ENCODE data around the gene COL17A1. TPM values are rescaled to one million over a fixed set of nuclear protein-coding genes. Genes with fewer than 3 reads are reported as not detected.

Gene COL17A1
- total RNA-seq, 2 donors from 2014 or later, result 3.6 TPM; not detected in 1

DNA sequence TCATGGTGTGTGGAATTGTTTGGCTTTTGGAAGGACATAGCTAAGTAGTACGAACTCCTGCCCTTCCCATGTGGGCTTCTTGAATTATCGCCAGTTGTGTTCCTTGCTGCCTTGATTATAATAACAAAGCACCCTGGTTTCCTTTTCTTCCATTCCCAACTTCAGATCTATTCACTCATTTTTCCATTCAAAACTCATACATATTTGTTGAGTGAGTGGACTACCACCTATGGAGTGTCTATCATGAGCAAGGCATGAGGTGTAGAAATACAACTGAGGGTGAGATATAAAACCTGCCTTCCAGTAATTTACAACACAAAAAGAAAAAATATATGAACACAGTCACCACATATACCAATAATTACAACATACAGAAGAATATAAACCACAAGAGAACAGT is 4.9 kb upstream of the COL17A1 start:
- 68 to 73% methylated on average over 2 of the region's 2 CpGs for WGBS, 2 donors
- H3K4me1 ChIP-seq, result no peaks in the 10 kb centered on the region
- no peak overlapping the region for H3K4me3 ChIP-seq
- DNase-seq, result no peak
- no peak overlapping the region for H3K27ac ChIP-seq
- no peaks in the 10 kb centered on the region for H3K27me3 ChIP-seq
- intact Hi-C loops (cut with DNase I), result no loop called here
- H3K9me3 ChIP-seq, result no peaks in the 10 kb centered on the region
- TF ChIP-seq, protein P1, sequence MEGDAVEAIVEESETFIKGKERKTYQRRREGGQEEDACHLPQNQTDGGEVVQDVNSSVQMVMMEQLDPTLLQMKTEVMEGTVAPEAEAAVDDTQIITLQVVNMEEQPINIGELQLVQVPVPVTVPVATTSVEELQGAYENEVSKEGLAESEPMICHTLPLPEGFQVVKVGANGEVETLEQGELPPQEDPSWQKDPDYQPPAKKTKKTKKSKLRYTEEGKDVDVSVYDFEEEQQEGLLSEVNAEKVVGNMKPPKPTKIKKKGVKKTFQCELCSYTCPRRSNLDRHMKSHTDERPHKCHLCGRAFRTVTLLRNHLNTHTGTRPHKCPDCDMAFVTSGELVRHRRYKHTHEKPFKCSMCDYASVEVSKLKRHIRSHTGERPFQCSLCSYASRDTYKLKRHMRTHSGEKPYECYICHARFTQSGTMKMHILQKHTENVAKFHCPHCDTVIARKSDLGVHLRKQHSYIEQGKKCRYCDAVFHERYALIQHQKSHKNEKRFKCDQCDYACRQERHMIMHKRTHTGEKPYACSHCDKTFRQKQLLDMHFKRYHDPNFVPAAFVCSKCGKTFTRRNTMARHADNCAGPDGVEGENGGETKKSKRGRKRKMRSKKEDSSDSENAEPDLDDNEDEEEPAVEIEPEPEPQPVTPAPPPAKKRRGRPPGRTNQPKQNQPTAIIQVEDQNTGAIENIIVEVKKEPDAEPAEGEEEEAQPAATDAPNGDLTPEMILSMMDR (IDR thresholded peaks at IDR 0.05), result no peak
- no peak for TF ChIP-seq POLR2A (IDR thresholded peaks at IDR 0.05)
- ATAC-seq, result no peak
- H3K36me3 ChIP-seq (replicated peaks in 1 of 2; ENCODE audit: insufficient read depth in 1 of 2, low read depth in 2 of 2), result no peaks in the 10 kb centered on the region

DNA sequence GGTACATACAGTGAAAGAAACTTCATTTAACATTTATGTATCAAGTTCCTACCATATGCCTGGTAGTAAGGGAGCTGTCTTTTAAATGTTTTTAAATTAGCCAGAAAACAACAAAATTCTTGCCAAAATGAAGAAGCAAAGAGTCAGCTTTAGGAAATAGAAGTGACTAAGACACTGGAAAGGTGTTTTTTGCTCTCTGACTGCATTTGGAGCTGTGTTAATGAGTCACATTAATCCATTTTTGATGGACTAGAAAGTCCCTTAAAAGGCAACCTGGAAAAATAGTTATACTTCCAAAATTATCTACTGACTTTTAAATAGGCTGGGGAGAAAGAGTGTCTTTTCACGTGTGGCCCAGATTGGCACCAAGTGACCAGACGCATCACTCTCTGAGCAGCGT is 3.9 kb upstream of the COL17A1 start:
- Histone ChIP-seq H3K9me3 (no peaks in the 10 kb centered on the region), H3K36me3 (replicated peaks in 1 of 2; ENCODE audit: insufficient read depth in 1 of 2, low read depth in 2 of 2) (no peaks in the 10 kb centered on the region), H3K4me3 (no peak overlapping the region), H3K4me1 (peaks cover 4% of the 10 kb centered on the region), H3K27ac (no peak overlapping the region), H3K27me3 (no peaks in the 10 kb centered on the region)
- intact Hi-C loops (cut with DNase I), result no loop called here
- no peak for TF ChIP-seq POLR2A (IDR thresholded peaks at IDR 0.05)
- TF ChIP-seq, protein P1 (IDR thresholded peaks at IDR 0.05), result no peak
- ATAC-seq (no peak), DNase-seq (no peak)
- 82 to 85% methylated on average over 3 of the region's 3 CpGs for WGBS, 2 donors

DNA sequence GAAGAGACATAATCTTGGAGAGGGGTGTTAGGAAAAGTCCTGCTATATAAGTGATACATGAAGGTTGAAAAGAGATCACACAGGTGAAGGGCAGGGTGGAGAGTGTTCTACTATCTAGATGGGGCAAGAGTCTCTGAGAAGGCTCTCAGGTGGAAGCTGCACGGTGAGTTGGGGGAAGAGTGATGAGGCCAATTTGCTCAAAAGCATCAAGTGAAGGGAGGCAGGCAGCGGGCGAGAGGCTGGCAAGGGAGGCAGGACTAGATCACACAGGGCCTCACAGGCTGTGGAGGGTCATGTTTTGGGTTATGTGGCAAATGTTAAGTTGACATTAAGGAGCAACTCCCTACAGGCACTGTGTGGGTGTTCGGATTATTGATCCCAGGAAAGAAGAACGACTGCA is 2.6 kb upstream of the COL17A1 start:
- H3K4me3 ChIP-seq, result no peak overlapping the region
- TF ChIP-seq POLR2A (IDR thresholded peaks at IDR 0.05), result no peak
- TF ChIP-seq, protein P1 (IDR thresholded peaks at IDR 0.05), result no peak
- peaks cover 8% of the 10 kb centered on the region for H3K4me1 ChIP-seq
- H3K27ac ChIP-seq, result no peak overlapping the region
- no peaks in the 10 kb centered on the region for H3K36me3 ChIP-seq (replicated peaks in 1 of 2; ENCODE audit: insufficient read depth in 1 of 2, low read depth in 2 of 2)
- H3K27me3 ChIP-seq, result no peaks in the 10 kb centered on the region
- ATAC-seq (no peak), DNase-seq (no peak)
- H3K9me3 ChIP-seq, result no peaks in the 10 kb centered on the region
- WGBS, 2 donors, result 76 to 82% methylated on average over 5 of the region's 5 CpGs
- intact Hi-C loops (cut with DNase I), result no loop called here

DNA sequence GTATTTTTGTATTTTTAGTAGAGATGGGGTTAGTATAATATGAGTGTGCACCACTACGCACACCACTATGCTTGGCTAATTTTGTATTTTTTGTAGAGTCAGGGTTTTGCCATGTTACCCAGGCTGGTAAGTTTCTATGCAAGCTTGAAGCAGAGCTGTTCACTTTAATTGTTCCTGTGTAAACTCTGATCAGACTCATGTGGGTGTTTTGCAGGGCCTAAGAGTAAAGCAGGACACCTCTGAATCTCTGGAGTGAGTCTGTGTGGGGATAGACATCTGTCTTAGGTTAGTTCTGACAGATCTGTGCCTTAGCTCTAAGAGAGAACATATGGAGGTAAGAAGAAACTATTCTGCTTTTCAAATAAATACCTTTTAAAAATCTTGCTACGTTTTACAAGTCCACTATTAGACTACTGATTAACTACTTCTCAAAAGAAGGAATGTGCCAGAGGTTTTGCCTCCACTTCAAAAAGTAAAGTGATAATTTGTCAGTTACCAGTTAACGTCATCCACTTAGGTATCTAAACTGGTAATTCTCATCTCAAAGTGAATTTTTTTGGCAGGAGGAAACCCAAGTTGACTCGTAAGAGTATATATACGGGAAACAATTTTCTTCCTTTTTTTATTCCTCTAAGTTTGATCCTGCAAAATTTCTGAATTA is 1.1 kb downstream of the COL17A1 start:
- ATAC-seq, result no peak
- H3K9me3 ChIP-seq, result no peaks in the 10 kb centered on the region
- no peak overlapping the region for H3K27ac ChIP-seq
- 54 to 58% methylated on average over 5 of the region's 5 CpGs for WGBS, 2 donors
- no peak overlapping the region for H3K4me3 ChIP-seq
- no peaks in the 10 kb centered on the region for H3K27me3 ChIP-seq
- DNase-seq, result no peak
- H3K36me3 ChIP-seq (replicated peaks in 1 of 2; ENCODE audit: insufficient read depth in 1 of 2, low read depth in 2 of 2), result no peaks in the 10 kb centered on the region
- peaks cover 8% of the 10 kb centered on the region for H3K4me1 ChIP-seq
- intact Hi-C loops (cut with DNase I), result no loop called here
- no peak for TF ChIP-seq POLR2A (IDR thresholded peaks at IDR 0.05)
- TF ChIP-seq, protein P1 (IDR thresholded peaks at IDR 0.05), result no peak

DNA sequence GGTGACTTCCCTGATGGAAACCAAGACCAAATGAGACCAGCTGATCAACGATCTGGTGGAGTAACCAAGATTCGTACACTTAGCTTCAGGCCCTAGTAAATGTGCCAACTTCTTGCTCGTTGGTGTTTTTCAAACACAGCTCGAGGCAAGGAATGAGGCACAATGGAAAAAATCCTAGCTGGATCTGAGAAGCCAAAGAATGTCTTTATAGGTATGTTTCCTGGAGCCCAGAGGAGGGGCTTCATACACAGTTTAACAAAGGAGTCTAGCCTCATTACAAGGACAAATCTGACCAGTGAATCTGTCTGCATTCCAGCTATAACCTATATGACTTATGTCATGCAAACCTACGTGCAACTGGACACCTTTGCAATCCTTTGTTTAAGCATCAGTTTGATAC is 3.7 kb downstream of the COL17A1 start:
- Histone ChIP-seq H3K4me1 (peaks cover 8% of the 10 kb centered on the region), H3K4me3 (no peak overlapping the region), H3K27me3 (no peaks in the 10 kb centered on the region), H3K9me3 (no peaks in the 10 kb centered on the region), H3K36me3 (replicated peaks in 1 of 2; ENCODE audit: insufficient read depth in 1 of 2, low read depth in 2 of 2) (no peaks in the 10 kb centered on the region), H3K27ac (no peak overlapping the region)
- ATAC-seq (no peak), DNase-seq (no peak)
- 70 to 73% methylated on average over 5 of the region's 5 CpGs for WGBS, 2 donors
- TF ChIP-seq, protein P1 (IDR thresholded peaks at IDR 0.05), result no peak
- no peak for TF ChIP-seq POLR2A (IDR thresholded peaks at IDR 0.05)
- intact Hi-C loops (cut with DNase I), result no loop called here
